HG02852 (cell line): ENCODE data around the gene GFRA1.

Source experiments
- ATAC-seq: cut with Tn5 transposase; IDR thresholded peaks from one replicate; pipeline ENCODE4 v1.9.1; 2021; ENCODE audit warnings: mild to moderate bottlenecking, moderate library complexity; ENCODE audit not compliant: unreplicated experiment

The GFRA1 gene

GRCh38 chr10:116272440-116273283 is at the start of gene GFRA1:
GFRA1 (minus strand) TSS chr10:116273206; CDS start chr10:116272029, 1,177 bp downstream.
- ATAC-seq, result no peak

- ATAC-seq, result no peak
Observed at GRCh38 chr10:116316503-116316902, 43.5 kb upstream of the GFRA1 start.

- ATAC-seq, result no peak
Observed at GRCh38 chr10:116312548-116312947, 39.5 kb upstream of the GFRA1 start.

GRCh38 chr10:116311706-116312490 is 38.9 kb upstream of the GFRA1 start:
- no peak for ATAC-seq

- no peak for ATAC-seq
Observed at GRCh38 chr10:116311016-116311415, 38.0 kb upstream of the GFRA1 start.

GRCh38 chr10:116307455-116307854 is 34.4 kb upstream of the GFRA1 start:
- no peak for ATAC-seq

- no peak for ATAC-seq
Observed at GRCh38 chr10:116306847-116307246, 33.8 kb upstream of the GFRA1 start.

- no peak for ATAC-seq
Observed at GRCh38 chr10:116304923-116305322, 31.9 kb upstream of the GFRA1 start.

- no peak for ATAC-seq
Observed at GRCh38 chr10:116300542-116300941, 27.5 kb upstream of the GFRA1 start.

GRCh38 chr10:116298586-116298985 is 25.6 kb upstream of the GFRA1 start:
- no peak for ATAC-seq

GRCh38 chr10:116296291-116296721 is 23.3 kb upstream of the GFRA1 start:
- ATAC-seq, result no peak

- no peak for ATAC-seq
Observed at GRCh38 chr10:116292493-116292892, 19.5 kb upstream of the GFRA1 start.

- ATAC-seq, result no peak
Observed at GRCh38 chr10:116289652-116290051, 16.6 kb upstream of the GFRA1 start.

GRCh38 chr10:116287906-116288501 is 15.0 kb upstream of the GFRA1 start:
- ATAC-seq, result no peak

- no peak for ATAC-seq
Observed at GRCh38 chr10:116286626-116287200, 13.7 kb upstream of the GFRA1 start.

GRCh38 chr10:116281775-116282174 is 8.8 kb upstream of the GFRA1 start:
- ATAC-seq, result no peak

- ATAC-seq, result no peak
Observed at GRCh38 chr10:116278846-116279245, 5.8 kb upstream of the GFRA1 start.

GRCh38 chr10:116276981-116277380 is 4.0 kb upstream of the GFRA1 start:
- ATAC-seq, result no peak

GRCh38 chr10:116274064-116274904 is 1.3 kb upstream of the GFRA1 start:
- no peak for ATAC-seq
